Activated naive CD4-positive, alpha-beta T cell treated with anti-CD3 and anti-CD28 coated beads, Interleukin-2, amount 10 ng/mL, durations not matched to agents 5 hours and 36 hours (primary cell): Measurements from ENCODE around the gene SLC17A8. TPM values are rescaled to one million over a fixed set of nuclear protein-coding genes. Genes with fewer than 3 reads are reported as not detected.

Experiments used
- total RNA-seq, 2 experiments: library from RNA; stranded (reverse); gene quantifications; one replicate each; pipeline ENCODE4 v1.2.3, GENCODE V29; 2021

SLC17A8 gene
- total RNA-seq: not detected

GRCh38 chr12:100356644-100357223 lies at the start of gene SLC17A8:
Gene SLC17A8 (plus strand): TSS chr12:100357074. CDS start chr12:100357392, 318 bp downstream.

Other genes starting within 250 kb of the SLC17A8 start
- gene BLTP3B, start 214.2 kb upstream of the SLC17A8 start, total RNA-seq: 10 to 100 TPM; 17.5 to 17.9 TPM
- gene ACTR6, start 156.3 kb upstream of the SLC17A8 start, total RNA-seq: 10 to 100 TPM; 32.2 to 32.3 TPM
- gene DEPDC4, start 90.0 kb upstream of the SLC17A8 start, total RNA-seq: 1 to 10 TPM; 1.8 to 2.6 TPM
- 10 to 100 TPM; 40.9 to 42.0 TPM for gene SCYL2, start 89.9 kb upstream of the SLC17A8 start, total RNA-seq
- gene NR1H4, start 116.8 kb downstream of the SLC17A8 start, total RNA-seq: not detected
- gene GAS2L3, start 216.6 kb downstream of the SLC17A8 start, total RNA-seq: 1 to 10 TPM; 4.1 to 5.0 TPM